ENCODE results near the gene TPRKB.

- no peak for TF ChIP-seq MYC (IDR thresholded peaks at IDR 0.05; ENCODE audit: low read depth, low read length)
- TF ChIP-seq CTCF (IDR thresholded peaks at IDR 0.05; ENCODE audit: low read depth, low read length) = no peak
- TF ChIP-seq POLR2A (IDR thresholded peaks at IDR 0.05; ENCODE audit: extremely low read depth, insufficient read length) = no peak
- TF ChIP-seq MAX (IDR thresholded peaks at IDR 0.05; ENCODE audit: low read depth, low read length) = no peak
Measured at GRCh38 chr2:73700661-73701447, 36.3 kb downstream of the TPRKB start.
